ENCODE data around the gene DGKD.

GRCh38 chr2:233402789-233403188 lies 48.5 kb downstream of the DGKD start:
- TF ChIP-seq, protein P1, sequence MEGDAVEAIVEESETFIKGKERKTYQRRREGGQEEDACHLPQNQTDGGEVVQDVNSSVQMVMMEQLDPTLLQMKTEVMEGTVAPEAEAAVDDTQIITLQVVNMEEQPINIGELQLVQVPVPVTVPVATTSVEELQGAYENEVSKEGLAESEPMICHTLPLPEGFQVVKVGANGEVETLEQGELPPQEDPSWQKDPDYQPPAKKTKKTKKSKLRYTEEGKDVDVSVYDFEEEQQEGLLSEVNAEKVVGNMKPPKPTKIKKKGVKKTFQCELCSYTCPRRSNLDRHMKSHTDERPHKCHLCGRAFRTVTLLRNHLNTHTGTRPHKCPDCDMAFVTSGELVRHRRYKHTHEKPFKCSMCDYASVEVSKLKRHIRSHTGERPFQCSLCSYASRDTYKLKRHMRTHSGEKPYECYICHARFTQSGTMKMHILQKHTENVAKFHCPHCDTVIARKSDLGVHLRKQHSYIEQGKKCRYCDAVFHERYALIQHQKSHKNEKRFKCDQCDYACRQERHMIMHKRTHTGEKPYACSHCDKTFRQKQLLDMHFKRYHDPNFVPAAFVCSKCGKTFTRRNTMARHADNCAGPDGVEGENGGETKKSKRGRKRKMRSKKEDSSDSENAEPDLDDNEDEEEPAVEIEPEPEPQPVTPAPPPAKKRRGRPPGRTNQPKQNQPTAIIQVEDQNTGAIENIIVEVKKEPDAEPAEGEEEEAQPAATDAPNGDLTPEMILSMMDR (IDR thresholded peaks at IDR 0.05; ENCODE audit: insufficient read depth, low read depth, low read length) = no peak
- no peak for TF ChIP-seq EZH2 (IDR thresholded peaks at IDR 0.05; ENCODE audit: insufficient read depth, low read length)
